ENCODE data around the gene HDAC6.

Gene HDAC6

GRCh38 chrX:48802905-48803200, 986 bp downstream of the HDAC6 start:
- Histone ChIP-seq H3K4me3 (ENCODE audit: low read depth, low read length) (peak overlapping the region; percentile 84), H3K4me1 (no peaks in the 10 kb centered on the region), H2AFZ (no peak overlapping the region), H3K36me3 (ENCODE audit: control insufficient read depth, insufficient read depth, low read length) (no peaks in the 10 kb centered on the region), H3K27me3 (ENCODE audit: control insufficient read depth, insufficient read depth, low read length) (no peaks in the 10 kb centered on the region), H3K4me2 (ENCODE audit: low read length) (peak overlapping the region; percentile 79), H3K9ac (no peak overlapping the region), H3K9me3 (ENCODE audit: control insufficient read depth, low read length) (no peaks in the 10 kb centered on the region), H3K27ac (peak overlapping the region; percentile 96), H3K79me2 (no peaks in the 10 kb centered on the region)
- no peak for TF ChIP-seq CTCF (IDR thresholded peaks at IDR 0.05)

- H3K4me1 ChIP-seq: no peaks in the 10 kb centered on the region
- no peak overlapping the region for H3K9ac ChIP-seq
- no peaks in the 10 kb centered on the region for H3K9me3 ChIP-seq (ENCODE audit: control insufficient read depth, low read length)
- no peaks in the 10 kb centered on the region for H3K27me3 ChIP-seq (ENCODE audit: control insufficient read depth, insufficient read depth, low read length)
- H3K79me2 ChIP-seq: no peaks in the 10 kb centered on the region
- H3K4me3 ChIP-seq (ENCODE audit: low read depth, low read length): no peak overlapping the region
- H3K27ac ChIP-seq: no peak overlapping the region
- no peak overlapping the region for H2AFZ ChIP-seq
- no peak overlapping the region for H3K4me2 ChIP-seq (ENCODE audit: low read length)
- no peaks in the 10 kb centered on the region for H3K36me3 ChIP-seq (ENCODE audit: control insufficient read depth, insufficient read depth, low read length)
- TF ChIP-seq CTCF (IDR thresholded peaks at IDR 0.05): no peak
These were observed 4.2 kb downstream of the HDAC6 start for GRCh38 chrX:48806081-48806480.

- Histone ChIP-seq H3K9me3 (ENCODE audit: control insufficient read depth, low read length) (no peaks in the 10 kb centered on the region), H3K79me2 (no peaks in the 10 kb centered on the region), H3K27me3 (ENCODE audit: control insufficient read depth, insufficient read depth, low read length) (no peaks in the 10 kb centered on the region), H3K4me3 (ENCODE audit: low read depth, low read length) (no peak overlapping the region), H3K4me1 (no peaks in the 10 kb centered on the region), H3K27ac (no peak overlapping the region), H3K36me3 (ENCODE audit: control insufficient read depth, insufficient read depth, low read length) (no peaks in the 10 kb centered on the region), H3K9ac (no peak overlapping the region), H2AFZ (no peak overlapping the region), H3K4me2 (ENCODE audit: low read length) (no peak overlapping the region)
- TF ChIP-seq CTCF (IDR thresholded peaks at IDR 0.05): no peak
These were observed 11.8 kb downstream of the HDAC6 start for GRCh38 chrX:48813644-48814043.

- no peak overlapping the region for H3K4me3 ChIP-seq (ENCODE audit: low read depth, low read length)
- TF ChIP-seq CTCF (IDR thresholded peaks at IDR 0.05): no peak
- H3K9me3 ChIP-seq (ENCODE audit: control insufficient read depth, low read length): no peaks in the 10 kb centered on the region
- no peaks in the 10 kb centered on the region for H3K4me1 ChIP-seq
- H3K27ac ChIP-seq: no peak overlapping the region
- H3K27me3 ChIP-seq (ENCODE audit: control insufficient read depth, insufficient read depth, low read length): no peaks in the 10 kb centered on the region
- H3K79me2 ChIP-seq: no peaks in the 10 kb centered on the region
- H2AFZ ChIP-seq: no peak overlapping the region
- H3K9ac ChIP-seq: no peak overlapping the region
- H3K36me3 ChIP-seq (ENCODE audit: control insufficient read depth, insufficient read depth, low read length): no peaks in the 10 kb centered on the region
- no peak overlapping the region for H3K4me2 ChIP-seq (ENCODE audit: low read length)
These were observed 12.9 kb downstream of the HDAC6 start for GRCh38 chrX:48814722-48815121.

GRCh38 chrX:48815266-48815665, 13.4 kb downstream of the HDAC6 start:
- no peaks in the 10 kb centered on the region for H3K36me3 ChIP-seq (ENCODE audit: control insufficient read depth, insufficient read depth, low read length)
- H3K4me3 ChIP-seq (ENCODE audit: low read depth, low read length): no peak overlapping the region
- H3K27ac ChIP-seq: no peak overlapping the region

More at GRCh38 chrX:48815266-48815665, 13.4 kb downstream of the HDAC6 start:
- Histone ChIP-seq H3K27me3 (ENCODE audit: control insufficient read depth, insufficient read depth, low read length) (no peaks in the 10 kb centered on the region), H2AFZ (no peak overlapping the region), H3K4me1 (no peaks in the 10 kb centered on the region), H3K4me2 (ENCODE audit: low read length) (no peak overlapping the region), H3K9me3 (ENCODE audit: control insufficient read depth, low read length) (no peaks in the 10 kb centered on the region), H3K79me2 (no peaks in the 10 kb centered on the region), H3K9ac (no peak overlapping the region)
- TF ChIP-seq CTCF (IDR thresholded peaks at IDR 0.05): no peak
